ENCODE data around the gene SOX10.
"Not testable (repeated sequence)": the region's sequence is repeated elsewhere in the genome, so short reads cannot be mapped to it uniquely, and the experiment has no call there.

Gene SOX10

GRCh38 chr22:37953437-37954179, 30.7 kb downstream of the SOX10 start, which contains the start of the genes C22orf23 and POLR2F:
C22orf23 (minus strand) TSS chr22:37953601; CDS start chr22:37953149, 452 bp downstream.
POLR2F (plus strand) TSS chr22:37953699; CDS start chr22:37953788, 89 bp downstream.
- H3K9ac ChIP-seq (ENCODE audit: low read depth, low read length, poor library complexity, severe bottlenecking): peak within 1 kb of the TSS; percentile 87
- no peaks in the 10 kb centered on the region for H3F3A ChIP-seq (ENCODE audit: low read depth)
- H3K4me1 ChIP-seq (ENCODE audit: insufficient read depth, low read length, poor library complexity, severe bottlenecking): peaks cover 18% of the 10 kb centered on the region
- H3K4me3 ChIP-seq (ENCODE audit: low read length, poor library complexity, severe bottlenecking): peak within 1 kb of the TSS; percentile 85
- TF ChIP-seq EZH2phosphoT487 (IDR thresholded peaks at IDR 0.05; ENCODE audit: borderline replicate concordance) (no peak), CTCF (conservative IDR thresholded peaks at IDR 0.05; ENCODE audit: low read length) (no peak)
- H3K9me2 ChIP-seq (replicated peaks; ENCODE audit: low read depth, low read length): no peaks in the 10 kb centered on the region
- H3K4me2 ChIP-seq (ENCODE audit: low read depth, low read length, poor library complexity, severe bottlenecking): peak within 1 kb of the TSS; percentile 87
- peaks cover 6% of the 10 kb centered on the region; the same call in 1 of the 2 replicates for H3K36me3 ChIP-seq (ENCODE audit: insufficient read depth, low read length)
- no peaks in the 10 kb centered on the region for H3K9me3 ChIP-seq (ENCODE audit: insufficient read depth, low read depth, low read length)
- peaks cover 26% of the 10 kb centered on the region for H3K79me2 ChIP-seq (ENCODE audit: insufficient read depth, low read length)
- no peaks in the 10 kb centered on the region for H3K27me3 ChIP-seq (ENCODE audit: insufficient read depth, low read length, poor library complexity, severe bottlenecking)
- H4K20me1 ChIP-seq (ENCODE audit: insufficient read depth, low read length, poor library complexity, severe bottlenecking): peaks cover 7% of the 10 kb centered on the region
- peak within 1 kb of the TSS; percentile 90 for H2AFZ ChIP-seq (ENCODE audit: low read length)

DNA sequence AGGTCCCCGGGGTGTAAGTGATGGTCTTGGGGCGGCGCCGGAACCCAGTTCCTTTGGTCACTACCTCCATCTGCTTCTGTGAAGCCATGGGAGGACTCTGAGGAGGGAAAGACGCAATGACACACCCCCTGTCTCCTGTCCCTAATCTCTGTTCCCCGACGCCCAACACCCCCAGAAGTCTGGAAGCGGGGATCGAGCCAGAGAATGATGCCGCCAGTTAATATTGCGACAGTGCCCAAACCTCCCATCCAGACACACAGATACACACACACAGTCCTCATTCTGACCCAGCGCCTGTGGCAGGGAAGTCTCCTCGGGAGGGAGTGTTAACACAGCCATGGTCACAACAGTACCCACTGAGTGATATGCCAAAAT, 31.3 kb downstream of the SOX10 start:
- no peaks in the 10 kb centered on the region for H3F3A ChIP-seq (ENCODE audit: low read depth)
- peak overlapping the region; percentile 85 for H3K4me3 ChIP-seq (ENCODE audit: low read length, poor library complexity, severe bottlenecking)
- no peaks in the 10 kb centered on the region for H3K27me3 ChIP-seq (ENCODE audit: insufficient read depth, low read length, poor library complexity, severe bottlenecking)
- H3K79me2 ChIP-seq (ENCODE audit: insufficient read depth, low read length): peaks cover 26% of the 10 kb centered on the region
- peak overlapping the region; percentile 87 for H3K9ac ChIP-seq (ENCODE audit: low read depth, low read length, poor library complexity, severe bottlenecking)
- H3K36me3 ChIP-seq (ENCODE audit: insufficient read depth, low read length): peaks cover 6% of the 10 kb centered on the region; the same call in 1 of the 2 replicates
- TF ChIP-seq CTCF (conservative IDR thresholded peaks at IDR 0.05; ENCODE audit: low read length) (no peak), EZH2phosphoT487 (IDR thresholded peaks at IDR 0.05; ENCODE audit: borderline replicate concordance) (no peak)
- no peaks in the 10 kb centered on the region for H3K9me2 ChIP-seq (replicated peaks; ENCODE audit: low read depth, low read length)
- peaks cover 18% of the 10 kb centered on the region for H3K4me1 ChIP-seq (ENCODE audit: insufficient read depth, low read length, poor library complexity, severe bottlenecking)
- peak overlapping the region; percentile 87 for H3K4me2 ChIP-seq (ENCODE audit: low read depth, low read length, poor library complexity, severe bottlenecking)
- peak overlapping the region; percentile 90 for H2AFZ ChIP-seq (ENCODE audit: low read length)
- H3K9me3 ChIP-seq (ENCODE audit: insufficient read depth, low read depth, low read length): no peaks in the 10 kb centered on the region
- H4K20me1 ChIP-seq (ENCODE audit: insufficient read depth, low read length, poor library complexity, severe bottlenecking): peaks cover 7% of the 10 kb centered on the region

- not testable (repeated sequence) for H2AFZ ChIP-seq (ENCODE audit: low read length)
These were observed 31.7 kb downstream of the SOX10 start for GRCh38 chr22:37952629-37953028.

More at GRCh38 chr22:37952629-37953028, 31.7 kb downstream of the SOX10 start:
- peaks cover 18% of the 10 kb centered on the region for H3K4me1 ChIP-seq (ENCODE audit: insufficient read depth, low read length, poor library complexity, severe bottlenecking)
- H3K79me2 ChIP-seq (ENCODE audit: insufficient read depth, low read length): peaks cover 26% of the 10 kb centered on the region
- not testable (repeated sequence) for H3K36me3 ChIP-seq (ENCODE audit: insufficient read depth, low read length); H4K20me1 ChIP-seq (ENCODE audit: insufficient read depth, low read length, poor library complexity, severe bottlenecking); H3K9me2 ChIP-seq (replicated peaks; ENCODE audit: low read depth, low read length); H3K27me3 ChIP-seq (ENCODE audit: insufficient read depth, low read length, poor library complexity, severe bottlenecking); H3K9me3 ChIP-seq (ENCODE audit: insufficient read depth, low read depth, low read length); H3F3A ChIP-seq (ENCODE audit: low read depth)
- H3K4me2 ChIP-seq (ENCODE audit: low read depth, low read length, poor library complexity, severe bottlenecking): peak overlapping the region; percentile 87
- H3K9ac ChIP-seq (ENCODE audit: low read depth, low read length, poor library complexity, severe bottlenecking): peak overlapping the region; percentile 87
- peak overlapping the region; percentile 85 for H3K4me3 ChIP-seq (ENCODE audit: low read length, poor library complexity, severe bottlenecking)

Data from Loucy (cell line).